ENCODE results near the gene B3GAT2.
A peak's percentile ranks its signal among the peaks of the same experiment; 100 is the strongest.
"Not testable (repeated sequence)": the region's sequence is repeated elsewhere in the genome, so short reads cannot be mapped to it uniquely, and the experiment has no call there.

The B3GAT2 gene

GRCh38 chr6:70956451-70957283 is at the start of gene B3GAT2:
Gene B3GAT2 (minus strand): TSS chr6:70957060. CDS start chr6:70956429, 631 bp downstream.
- DNase-seq = no peak

GRCh38 chr6:70998148-70998547 is 41.3 kb upstream of the B3GAT2 start:
- no peak for DNase-seq

- no peak for DNase-seq
Observed at GRCh38 chr6:70997379-70997778, 40.5 kb upstream of the B3GAT2 start.

- DNase-seq = no peak
Observed at GRCh38 chr6:70996106-70996505, 39.2 kb upstream of the B3GAT2 start.

- DNase-seq = no peak
Observed at GRCh38 chr6:70995411-70995810, 38.6 kb upstream of the B3GAT2 start.

GRCh38 chr6:70991253-70991652 is 34.4 kb upstream of the B3GAT2 start:
- no peak for DNase-seq

GRCh38 chr6:70985156-70985555 is 28.3 kb upstream of the B3GAT2 start:
- no peak for DNase-seq

GRCh38 chr6:70982747-70983146 is 25.9 kb upstream of the B3GAT2 start:
- DNase-seq = no peak

GRCh38 chr6:70980727-70981126 is 23.9 kb upstream of the B3GAT2 start:
- no peak for DNase-seq

GRCh38 chr6:70973604-70974003 is 16.7 kb upstream of the B3GAT2 start:
- DNase-seq = no peak

- DNase-seq = no peak
Observed at GRCh38 chr6:70967049-70967448, 10.2 kb upstream of the B3GAT2 start.

- no peak for DNase-seq
Observed at GRCh38 chr6:70957284-70957617, 391 bp upstream of the B3GAT2 start.

GRCh38 chr6:70956191-70956450 is 739 bp downstream of the B3GAT2 start:
- no peak for DNase-seq

- DNase-seq = peak; percentile 95
Observed at GRCh38 chr6:70955441-70956190, 1.2 kb downstream of the B3GAT2 start.

- no peak for DNase-seq
Observed at GRCh38 chr6:70954750-70955149, 2.1 kb downstream of the B3GAT2 start.

GRCh38 chr6:70954176-70954575 is 2.7 kb downstream of the B3GAT2 start:
- no peak for DNase-seq

- no peak for DNase-seq
Observed at GRCh38 chr6:70952608-70953165, 4.2 kb downstream of the B3GAT2 start.

- not testable (repeated sequence) for DNase-seq
Observed at GRCh38 chr6:70944321-70944720, 12.5 kb downstream of the B3GAT2 start.

- DNase-seq = no peak
Observed at GRCh38 chr6:70933853-70934252, 23.0 kb downstream of the B3GAT2 start.

- no peak for DNase-seq
Observed at GRCh38 chr6:70905742-70906141, 51.1 kb downstream of the B3GAT2 start.

GRCh38 chr6:70903665-70904452 is 53.0 kb downstream of the B3GAT2 start:
- DNase-seq = no peak

GRCh38 chr6:70901324-70901723 is 55.5 kb downstream of the B3GAT2 start:
- no peak for DNase-seq

GRCh38 chr6:70900047-70900446 is 56.8 kb downstream of the B3GAT2 start:
- no peak for DNase-seq

- DNase-seq = no peak
Observed at GRCh38 chr6:70894001-70894400, 62.9 kb downstream of the B3GAT2 start.

Measured in NCI-H774 (cell line).